NT2/D1 (cell line): Measurements from ENCODE around the gene CEP112.
"Not testable (repeated sequence)": the region's sequence is repeated elsewhere in the genome, so short reads cannot be mapped to it uniquely, and the experiment has no call there.

Source experiments
- DNase-seq: peaks from one replicate; pipeline ENCODE4 v3.0.0-alpha.2; 2011; ENCODE audit warnings: low read depth, low spot score
- H3K27me3 ChIP-seq: 2 replicates; pipeline ENCODE4 v1.6.0; 2011; ENCODE audit warnings: mild to moderate bottlenecking; ENCODE audit not compliant: insufficient read length, insufficient read depth
- H3K36me3 ChIP-seq: 2 replicates; pipeline ENCODE4 v1.6.1; 2011; ENCODE audit warnings: mild to moderate bottlenecking, low read length, mixed read lengths; ENCODE audit not compliant: insufficient read depth, insufficient read length
- H3K4me1 ChIP-seq: 2 replicates; pipeline ENCODE4 v1.5.1; 2011; ENCODE audit not compliant: insufficient read depth, insufficient read length
- H3K4me3 ChIP-seq: 2 replicates; pipeline ENCODE4 v1.5.1; 2011; ENCODE audit warnings: low read depth; ENCODE audit not compliant: insufficient read length
- H3K9ac ChIP-seq: 2 replicates; pipeline ENCODE4 v1.6.0; 2011; ENCODE audit warnings: low read depth; ENCODE audit not compliant: insufficient read length
- H3K9me3 ChIP-seq: 2 replicates; pipeline ENCODE4 v1.5.1; 2011; ENCODE audit warnings: mild to moderate bottlenecking, low read length; ENCODE audit not compliant: insufficient read depth
- SUZ12 ChIP-seq: IDR thresholded peaks from 2 replicates; pipeline ENCODE4 v1.6.1; 2011; ENCODE audit not compliant: insufficient read length, insufficient read depth; ENCODE audit errors: extremely low read depth
- YY1 ChIP-seq: IDR thresholded peaks from 2 replicates; pipeline ENCODE4 v1.6.1; 2011; ENCODE audit not compliant: insufficient read length, insufficient read depth
- ZNF274 ChIP-seq: IDR thresholded peaks from 2 replicates; pipeline ENCODE4 v1.6.1; 2011; ENCODE audit warnings: mild to moderate bottlenecking, low read depth, low read length

The CEP112 gene

DNA sequence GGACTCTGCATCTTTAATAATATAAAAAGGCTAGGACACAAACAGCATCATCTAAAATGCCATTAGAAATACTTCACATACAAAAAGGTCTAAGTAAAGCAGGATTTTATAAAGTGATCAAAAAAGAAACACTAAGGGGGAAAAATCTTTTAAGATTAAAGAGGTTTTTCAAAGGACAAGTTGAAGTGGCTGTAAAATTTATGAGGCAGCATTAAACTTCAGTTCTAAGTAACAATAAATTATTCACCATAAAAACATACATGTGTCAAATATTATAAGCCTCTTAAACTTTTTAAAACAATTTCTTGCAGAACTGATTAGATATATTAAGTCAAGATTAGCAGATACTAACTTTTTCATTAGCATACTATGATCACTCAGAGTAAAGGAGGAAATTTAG, 20.8 kb downstream of the CEP112 start:
- DNase-seq = no peak
- H3K27me3 ChIP-seq = no peaks in the 10 kb centered on the region
- TF ChIP-seq SUZ12 = no peak
- TF ChIP-seq YY1 = no peak
- no peak for TF ChIP-seq ZNF274
- peaks cover 22% of the 10 kb centered on the region for H3K36me3 ChIP-seq
- H3K4me1 ChIP-seq = no peaks in the 10 kb centered on the region
- H3K4me3 ChIP-seq = no peak overlapping the region
- H3K9me3 ChIP-seq = no peaks in the 10 kb centered on the region
- no peak overlapping the region for H3K9ac ChIP-seq

DNA sequence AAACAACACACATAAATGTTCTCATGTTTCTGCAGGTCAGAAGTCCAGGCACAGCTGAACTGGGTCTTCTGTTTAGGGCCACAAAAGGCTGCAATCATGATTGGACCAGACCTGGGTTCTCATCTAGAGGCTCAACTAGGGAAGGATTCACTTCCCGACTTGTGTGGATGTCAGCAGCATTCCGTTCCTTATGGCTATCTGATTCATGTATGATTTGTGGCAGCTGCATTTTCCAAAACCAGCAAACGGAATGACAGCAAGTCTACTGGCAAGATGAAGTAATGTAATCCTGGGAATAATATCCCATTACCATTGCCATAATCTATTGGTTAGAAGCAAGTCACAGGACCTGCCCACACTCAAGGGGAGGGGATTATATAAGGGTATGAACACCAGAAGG, 22.1 kb downstream of the CEP112 start:
- no peaks in the 10 kb centered on the region for H3K27me3 ChIP-seq
- DNase-seq = no peak
- no peaks in the 10 kb centered on the region for H3K9me3 ChIP-seq
- H3K4me3 ChIP-seq = no peak overlapping the region
- peaks cover 10% of the 10 kb centered on the region for H3K36me3 ChIP-seq
- H3K9ac ChIP-seq = no peak overlapping the region
- H3K4me1 ChIP-seq = no peaks in the 10 kb centered on the region
- TF ChIP-seq YY1 (no peak), SUZ12 (no peak), ZNF274 (no peak)

DNA sequence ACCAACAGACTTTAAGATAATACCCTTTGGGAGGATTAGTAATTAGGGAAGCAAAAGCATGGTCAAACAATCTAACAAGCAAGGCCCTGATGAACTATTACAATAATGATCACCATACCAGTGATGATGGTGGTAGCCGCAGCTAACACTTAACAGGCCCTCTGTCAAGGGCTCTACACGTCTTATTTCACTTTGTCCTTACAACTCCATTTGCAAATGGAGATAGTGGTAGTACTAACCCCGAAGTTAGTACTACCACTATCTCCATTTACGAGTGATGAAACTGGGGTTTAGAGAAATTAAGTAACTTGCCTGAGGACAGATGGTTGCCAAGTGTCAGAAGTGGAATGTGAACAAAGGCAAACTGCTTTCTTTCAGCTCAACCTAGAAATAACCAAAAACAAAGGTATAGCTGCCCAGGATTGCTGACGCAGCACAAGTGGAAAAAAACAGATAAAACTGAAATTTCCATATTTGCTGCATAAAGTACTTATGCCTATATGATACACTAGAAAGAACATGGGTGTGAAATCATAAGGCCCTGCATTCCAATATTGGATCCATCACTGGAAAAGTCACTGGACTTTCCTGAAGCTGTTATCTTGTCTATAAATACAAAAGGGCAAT, 24.6 kb downstream of the CEP112 start:
- Histone ChIP-seq H3K27me3 (no peaks in the 10 kb centered on the region), H3K4me1 (no peaks in the 10 kb centered on the region), H3K4me3 (no peak overlapping the region), H3K9me3 (no peaks in the 10 kb centered on the region), H3K36me3 (peaks cover 7% of the 10 kb centered on the region), H3K9ac (no peak overlapping the region)
- no peak for DNase-seq
- TF ChIP-seq YY1 (no peak), ZNF274 (no peak), SUZ12 (no peak)

DNA sequence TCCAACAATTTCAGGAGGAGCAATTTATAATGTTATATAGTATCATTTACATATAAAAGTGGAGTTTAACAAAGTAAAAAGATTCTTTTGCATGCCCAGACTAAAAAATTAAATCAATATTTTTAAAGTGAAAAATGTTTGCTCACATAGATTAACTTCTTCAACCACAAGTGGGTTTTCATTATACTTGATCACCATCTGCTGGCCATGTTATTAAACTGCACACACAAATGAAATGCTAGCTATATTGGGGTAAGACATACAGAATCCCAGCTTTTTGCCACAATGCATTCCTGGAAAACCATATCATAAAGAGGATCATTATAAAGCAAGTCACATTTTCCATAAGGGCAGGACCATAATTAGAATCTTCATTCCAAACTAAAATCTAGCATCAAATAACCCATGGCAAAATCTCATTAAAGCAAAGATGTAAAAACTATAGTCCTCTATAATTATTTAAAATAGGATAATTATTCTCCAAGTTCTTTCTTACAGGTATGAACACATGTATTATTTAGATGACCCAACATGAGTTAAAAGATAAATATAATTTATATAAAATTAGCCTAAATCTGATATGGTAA, 26.3 kb downstream of the CEP112 start:
- peak; percentile 11 for DNase-seq
- H3K36me3 ChIP-seq = peaks cover 4% of the 10 kb centered on the region

DNA sequence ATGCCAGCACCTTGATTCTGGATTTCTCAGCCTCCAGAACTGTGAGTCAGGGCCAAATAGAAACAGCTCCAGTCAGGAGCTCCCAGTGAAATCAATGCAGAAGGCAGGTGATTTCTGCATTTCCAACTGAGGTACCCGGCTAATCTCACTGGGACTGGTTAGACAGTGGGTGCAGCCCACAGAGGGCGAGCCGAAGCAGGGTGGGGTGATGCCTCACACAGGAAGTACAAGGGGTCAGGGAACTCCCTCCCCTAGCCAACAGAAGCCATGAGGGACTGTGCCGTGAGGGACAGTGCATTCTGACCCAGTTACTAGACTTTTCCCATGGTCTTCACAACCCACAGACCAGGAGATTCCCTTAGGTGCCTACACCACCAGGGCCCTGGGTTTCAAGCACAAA, 36.9 kb downstream of the CEP112 start:
- not testable (repeated sequence) for H3K4me1 ChIP-seq, H3K36me3 ChIP-seq, H3K9ac ChIP-seq, H3K27me3 ChIP-seq, DNase-seq, H3K9me3 ChIP-seq, H3K4me3 ChIP-seq

More for the DNA sequence above, 26.3 kb downstream of the CEP112 start:
- Histone ChIP-seq H3K9me3 (no peaks in the 10 kb centered on the region), H3K27me3 (no peaks in the 10 kb centered on the region), H3K4me1 (no peaks in the 10 kb centered on the region), H3K9ac (no peak overlapping the region), H3K4me3 (no peak overlapping the region)
- TF ChIP-seq ZNF274 = no peak
- no peak for TF ChIP-seq SUZ12
- no peak for TF ChIP-seq YY1

DNA sequence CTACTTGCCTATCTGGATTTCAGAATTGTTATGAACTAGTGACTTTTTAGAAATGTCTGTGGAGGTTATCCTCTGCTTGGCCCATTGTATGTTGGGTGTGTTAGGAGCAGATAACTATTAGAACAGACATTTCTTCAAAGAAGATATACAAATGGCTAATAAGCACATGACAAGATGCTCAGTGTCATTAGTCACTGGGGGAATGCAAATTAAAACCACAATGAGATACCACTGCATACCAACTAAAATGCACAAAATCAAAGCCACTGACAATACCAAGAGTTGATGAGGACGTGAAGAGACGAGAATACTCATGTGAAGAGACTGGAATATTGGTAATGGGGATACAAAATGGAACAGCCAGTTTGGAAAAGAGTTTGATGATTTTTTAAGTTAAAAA, 39.2 kb downstream of the CEP112 start:
- TF ChIP-seq YY1 (no peak), SUZ12 (no peak), ZNF274 (no peak)
- Histone ChIP-seq H3K27me3 (no peaks in the 10 kb centered on the region), H3K4me3 (no peak overlapping the region), H3K36me3 (no peaks in the 10 kb centered on the region), H3K4me1 (no peaks in the 10 kb centered on the region), H3K9me3 (no peaks in the 10 kb centered on the region), H3K9ac (no peak overlapping the region)
- DNase-seq = no peak

DNA sequence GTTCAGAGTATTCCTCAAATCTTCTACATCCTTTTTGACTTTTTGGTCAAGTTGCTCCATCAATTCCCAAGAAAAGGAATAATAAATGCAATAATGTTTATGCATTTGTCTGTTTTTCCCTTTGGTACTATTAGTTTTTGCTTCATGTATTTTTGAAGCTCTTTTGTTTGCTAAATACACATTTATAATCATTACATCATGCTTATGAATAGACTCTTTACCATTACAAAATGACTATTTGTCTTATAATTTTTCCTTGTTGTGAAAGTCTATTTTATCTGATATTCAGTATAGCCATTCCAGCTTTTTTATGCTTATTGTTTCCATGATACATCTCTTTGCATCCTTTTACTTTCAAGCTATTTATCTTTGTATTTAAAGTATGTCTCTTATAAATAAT, 41.2 kb downstream of the CEP112 start:
- Histone ChIP-seq H3K36me3 (no peaks in the 10 kb centered on the region), H3K27me3 (no peaks in the 10 kb centered on the region), H3K9me3 (no peaks in the 10 kb centered on the region), H3K4me3 (no peak overlapping the region), H3K4me1 (no peaks in the 10 kb centered on the region), H3K9ac (no peak overlapping the region)
- no peak for TF ChIP-seq SUZ12
- no peak for TF ChIP-seq ZNF274
- no peak for TF ChIP-seq YY1
- no peak for DNase-seq

DNA sequence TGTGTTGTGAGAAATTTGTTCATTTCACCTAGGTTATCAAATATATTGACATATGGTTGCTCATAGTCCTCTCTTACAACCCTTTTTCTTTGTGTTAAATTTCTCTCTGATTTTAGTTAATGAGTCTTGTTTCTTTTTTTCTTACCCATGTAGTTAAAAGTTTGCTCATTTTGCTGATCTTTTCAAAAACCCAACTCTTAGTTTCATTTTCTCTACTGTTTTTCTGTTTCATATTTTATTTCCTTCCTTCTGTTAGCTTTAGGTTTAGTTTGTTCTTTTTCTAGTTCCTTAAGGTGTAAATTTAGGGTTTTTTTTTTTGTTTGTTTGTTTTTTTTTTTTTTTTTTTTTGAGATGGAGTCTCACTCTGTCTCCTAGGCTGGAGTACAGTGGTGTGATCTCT, 42.4 kb downstream of the CEP112 start:
- TF ChIP-seq ZNF274 = no peak
- no peak for TF ChIP-seq YY1
- TF ChIP-seq SUZ12 = no peak
- Histone ChIP-seq H3K4me1 (no peaks in the 10 kb centered on the region), H3K4me3 (no peak overlapping the region), H3K9me3 (no peaks in the 10 kb centered on the region), H3K36me3 (no peaks in the 10 kb centered on the region), H3K9ac (no peak overlapping the region), H3K27me3 (no peaks in the 10 kb centered on the region)
- DNase-seq = no peak
